ENCODE results near the gene PPT2. TPM values are rescaled to one million over a fixed set of nuclear protein-coding genes. Genes with fewer than 3 reads are reported as not detected.
"Not testable (repeated sequence)": the region's sequence is repeated elsewhere in the genome, so short reads cannot be mapped to it uniquely, and the experiment has no call there.

The PPT2 gene
- total RNA-seq, 4 donors from 2014 or later, result 13.1 to 80.0 (median 28.1) TPM

GRCh38 chr6:32203426-32204267 is 49.7 kb downstream of the PPT2 start:
- Histone ChIP-seq H3K27me3 (no peaks in the 10 kb centered on the region), H3K4me3 (no peak overlapping the region), H3K36me3 (no peaks in the 10 kb centered on the region), H3K4me1 (no peaks in the 10 kb centered on the region), H3K9me3 (no peaks in the 10 kb centered on the region), H3K27ac (no peak overlapping the region)
- 79 to 90% methylated on average over 2 to 9 of the region's 9 CpGs for WGBS, 2 donors (ENCODE audit: low coverage in 1 of 2)
- no peak for DNase-seq
- in situ Hi-C loops (cut with MboI; ENCODE audit: low pct_ligation_motif_present in 1 of 4, low pct_unique_long_range_greater_than_20kb in 1 of 4, low sequenced_read_pairs in 3 of 4), result no loop called here
- intact Hi-C loops (cut with DNase I; ENCODE audit: low total_unique reads), result no loop called here
- TF ChIP-seq CTCF (IDR thresholded peaks at IDR 0.05) (no peak), POLR2AphosphoS5 (IDR thresholded peaks at IDR 0.05) (no peak), EP300 (IDR thresholded peaks at IDR 0.05; ENCODE audit: low read depth) (no peak), POLR2A (IDR thresholded peaks at IDR 0.05) (no peak)

GRCh38 chr6:32204268-32204715 is 50.4 kb downstream of the PPT2 start:
- TF ChIP-seq CTCF (IDR thresholded peaks at IDR 0.05) (no peak), POLR2A (IDR thresholded peaks at IDR 0.05) (no peak), EP300 (IDR thresholded peaks at IDR 0.05; ENCODE audit: low read depth) (no peak), POLR2AphosphoS5 (IDR thresholded peaks at IDR 0.05) (no peak)
- in situ Hi-C loops (cut with MboI; ENCODE audit: low pct_ligation_motif_present in 1 of 4, low pct_unique_long_range_greater_than_20kb in 1 of 4, low sequenced_read_pairs in 3 of 4) (no loop called here), intact Hi-C loops (cut with DNase I; ENCODE audit: low total_unique reads) (no loop called here)
- WGBS, 2 donors (ENCODE audit: low coverage in 1 of 2), result 87 to 100% methylated on average over 1 to 3 of the region's 3 CpGs
- no peak overlapping the region for H3K4me3 ChIP-seq
- no peak overlapping the region for H3K27ac ChIP-seq
- H3K36me3 ChIP-seq, result no peaks in the 10 kb centered on the region
- no peak for DNase-seq
- H3K4me1 ChIP-seq, result no peaks in the 10 kb centered on the region
- no peaks in the 10 kb centered on the region for H3K27me3 ChIP-seq
- no peaks in the 10 kb centered on the region for H3K9me3 ChIP-seq

GRCh38 chr6:32208996-32209395 is 55.1 kb downstream of the PPT2 start:
- DNase-seq, result no peak
- Histone ChIP-seq H3K9me3 (no peaks in the 10 kb centered on the region), H3K27me3 (no peaks in the 10 kb centered on the region), H3K4me3 (no peak overlapping the region), H3K27ac (no peak overlapping the region), H3K4me1 (no peaks in the 10 kb centered on the region), H3K36me3 (no peaks in the 10 kb centered on the region)
- in situ Hi-C loops (cut with MboI; ENCODE audit: low pct_ligation_motif_present in 1 of 4, low pct_unique_long_range_greater_than_20kb in 1 of 4, low sequenced_read_pairs in 3 of 4), result no loop called here
- intact Hi-C loops (cut with DNase I; ENCODE audit: low total_unique reads), result no loop called here
- no peak for TF ChIP-seq CTCF (IDR thresholded peaks at IDR 0.05)
- no peak for TF ChIP-seq POLR2A (IDR thresholded peaks at IDR 0.05)
- TF ChIP-seq EP300 (IDR thresholded peaks at IDR 0.05; ENCODE audit: low read depth), result no peak
- no peak for TF ChIP-seq POLR2AphosphoS5 (IDR thresholded peaks at IDR 0.05)
- WGBS, 2 donors (ENCODE audit: low coverage in 1 of 2), result 79 to 100% methylated on average over 1 of the region's 1 CpG

- Histone ChIP-seq H3K4me3 (no peak overlapping the region), H3K36me3 (no peaks in the 10 kb centered on the region), H3K4me1 (no peaks in the 10 kb centered on the region), H3K27ac (no peak overlapping the region), H3K27me3 (no peaks in the 10 kb centered on the region), H3K9me3 (no peaks in the 10 kb centered on the region)
- in situ Hi-C loops (cut with MboI; ENCODE audit: low pct_ligation_motif_present in 1 of 4, low pct_unique_long_range_greater_than_20kb in 1 of 4, low sequenced_read_pairs in 3 of 4), result no loop called here
- TF ChIP-seq CTCF (IDR thresholded peaks at IDR 0.05) (no peak), POLR2A (IDR thresholded peaks at IDR 0.05) (no peak), EP300 (IDR thresholded peaks at IDR 0.05; ENCODE audit: low read depth) (no peak), POLR2AphosphoS5 (IDR thresholded peaks at IDR 0.05) (no peak)
- intact Hi-C loops (cut with DNase I; ENCODE audit: low total_unique reads), result no loop called here
- 87 to 88% methylated on average over 2 to 5 of the region's 5 CpGs for WGBS, 2 donors (ENCODE audit: low coverage in 1 of 2)
- DNase-seq, result no peak
Observed at GRCh38 chr6:32210191-32210601, 56.3 kb downstream of the PPT2 start.

GRCh38 chr6:32211432-32211831 is 57.5 kb downstream of the PPT2 start:
- H3K9me3 ChIP-seq; H3K27me3 ChIP-seq; H3K4me1 ChIP-seq; intact Hi-C loops (cut with DNase I; ENCODE audit: low total_unique reads); in situ Hi-C loops (cut with MboI; ENCODE audit: low pct_ligation_motif_present in 1 of 4, low pct_unique_long_range_greater_than_20kb in 1 of 4, low sequenced_read_pairs in 3 of 4); H3K36me3 ChIP-seq; H3K4me3 ChIP-seq; H3K27ac ChIP-seq; DNase-seq: not testable (repeated sequence)
- WGBS, 2 donors (ENCODE audit: low coverage in 1 of 2), result 72 to 86% methylated on average over 2 to 4 of the region's 4 CpGs
